K562 (cell line): ENCODE data around the gene TBRG4. TPM values are rescaled to one million over a fixed set of nuclear protein-coding genes. Genes with fewer than 3 reads are reported as not detected.

Experiments used
- ATAC-seq: fragments of 200-7000 bp; cut with Tn5 transposase; 3 replicates; pipeline ENCODE4 v1.9.1; 2020; ENCODE audit warnings: moderate library complexity
- BruUV-seq: library from RNA; stranded (reverse); fragments of 400-500 nt; replicated peaks from 2 replicates; lab custom pipeline; 2021; lab: Mats Ljungman, UMichigan
- CTCF ChIA-PET: fragments of 300-600 bp; formaldehyde crosslinking; extraction: SDS; loops from one replicate; lab custom pipeline; 2021; ENCODE audit warnings: low intra/inter-chr PET ratio; lab: Yijun Ruan, JAX
- POLR2A ChIA-PET: fragments of 300-600, 350-650 bp; sonication (Branson Sonifier 250); formaldehyde crosslinking; extraction: SDS; loops from one replicate; lab custom pipeline; 2021; ENCODE audit warnings: antibody characterized with exemption, inconsistent platforms; lab: Yijun Ruan, JAX
- DNase-seq, 4 experiments: peaks; one replicate each; pipeline versions ENCODE4 v3.0.0 to v3.0.0-alpha.2; 2011 to 2018; ENCODE audit warnings: low spot score in 3 of 4, mixed read lengths in 3 of 4; ENCODE audit errors: extremely low read depth in 1 of 4
- FAIRE-seq: peaks from 2 replicates; lab custom pipeline; 2011; peaks lifted over from hg19 to GRCh38; lab: Jason Lieb, UNC
- H2AFZ ChIP-seq: 2 replicates; pipeline ENCODE4 v1.6.0; 2011; ENCODE audit warnings: low read depth, low read length, control low read depth, inconsistent platforms
- H3K27ac ChIP-seq: fragments of 200-600 bp; 3 replicates; pipeline ENCODE4 v1.8.0; 2011; ENCODE audit warnings: low read depth, mild to moderate bottlenecking, control low read depth, inconsistent platforms, low read length, moderate library complexity, mixed read lengths; ENCODE audit errors: extremely low read depth
- H3K27me3 ChIP-seq, 2 experiments: fragments of 300-600 bp in 1 of 2; 2 replicates in 1 of 2; 3 replicates in 1 of 2; pipeline versions ENCODE4 v1.6.0 to v1.8.0; 2011; ENCODE audit warnings: inconsistent platforms in 2 of 2, low read length in 2 of 2, mild to moderate bottlenecking in 1 of 2, mixed read lengths in 1 of 2, moderate library complexity in 1 of 2; ENCODE audit not compliant: control insufficient read depth in 2 of 2, insufficient read depth in 2 of 2
- H3K36me3 ChIP-seq: fragments of 300-600 bp; 3 replicates; pipeline ENCODE4 v1.8.0; 2011; ENCODE audit warnings: mild to moderate bottlenecking, low read length, inconsistent platforms; ENCODE audit not compliant: control insufficient read depth, insufficient read depth
- H3K4me1 ChIP-seq, 2 experiments: fragments of 200-600 bp in 1 of 2; replicated peaks in 1 of 2; 2 replicates in 1 of 2; 3 replicates in 1 of 2; pipeline versions ENCODE4 v1.5.1 to v1.8.0; 2011; ENCODE audit warnings: inconsistent platforms in 2 of 2, low read length in 2 of 2, mild to moderate bottlenecking in 1 of 2, mixed read lengths in 1 of 2, moderate library complexity in 1 of 2; ENCODE audit not compliant: control insufficient read depth in 2 of 2, insufficient read depth in 2 of 2
- H3K4me2 ChIP-seq: 2 replicates; pipeline ENCODE4 v1.6.1; 2011; ENCODE audit warnings: low read length, control low read depth, inconsistent platforms, mixed read lengths; ENCODE audit not compliant: insufficient read depth
- H3K4me3 ChIP-seq: fragments of 200-600 bp; sonication (generic), shearing (Covaris generic); 2 replicates; pipeline ENCODE4 v1.5.1; 2016; ENCODE audit warnings: control low read depth, inconsistent platforms
- H3K79me2 ChIP-seq: fragments of 200-600 bp; 3 replicates; pipeline ENCODE4 v1.8.0; 2011; ENCODE audit warnings: low read length, inconsistent platforms; ENCODE audit not compliant: control insufficient read depth, insufficient read depth
- H3K9ac ChIP-seq, 2 experiments: 2 replicates each; pipeline versions ENCODE4 v1.6.0 to v1.6.1; 2011; ENCODE audit warnings: low read depth in 2 of 2, low read length in 2 of 2, control low read depth in 1 of 2, inconsistent platforms in 1 of 2, mild to moderate bottlenecking in 1 of 2, mixed read lengths in 1 of 2; ENCODE audit not compliant: insufficient read depth in 1 of 2
- H3K9me1 ChIP-seq: one replicate; pipeline ENCODE4 v1.6.0; 2011; ENCODE audit warnings: inconsistent platforms, mild to moderate bottlenecking, low read length, moderate library complexity; ENCODE audit not compliant: control insufficient read depth, insufficient read depth
- H3K9me3 ChIP-seq: replicated peaks from 2 replicates; pipeline ENCODE4 v1.5.1; 2011; ENCODE audit warnings: low read depth, low read length, inconsistent platforms; ENCODE audit not compliant: control insufficient read depth, insufficient read depth
- H4K20me1 ChIP-seq: replicated peaks from 2 replicates; pipeline ENCODE4 v1.6.1; 2011; ENCODE audit warnings: low read length, inconsistent platforms, mixed read lengths; ENCODE audit not compliant: control insufficient read depth, insufficient read depth
- ELK3 ChIP-seq: fragments of 450-650 bp; formaldehyde crosslinking; IDR thresholded peaks from 2 replicates; pipeline ENCODE4 v1.4.0; 2020; ENCODE audit warnings: mild to moderate bottlenecking
- HNRNPH1 ChIP-seq: fragments of 200-400 bp; formaldehyde crosslinking; optimal IDR thresholded peaks from 2 replicates; pipeline ENCODE3; 2017; ENCODE audit warnings: low read depth, mild to moderate bottlenecking, low read length, moderate library complexity
- KAT8 ChIP-seq: fragments of 450-650 bp; IDR thresholded peaks from 2 replicates; pipeline ENCODE4 v1.6.1; 2016; ENCODE audit warnings: low read depth, mild to moderate bottlenecking
- KLF1 ChIP-seq: fragments of 450-650 bp; IDR thresholded peaks from 2 replicates; pipeline ENCODE4 v1.6.1; 2016; ENCODE audit warnings: missing genetic modification characterization, missing compliant biosample characterization
- PBX2 ChIP-seq, 2 experiments: IDR thresholded peaks in 1 of 2; conservative IDR thresholded peaks in 1 of 2; 2 replicates each; pipeline ENCODE4 v1.6.1; 2016; ENCODE audit warnings: low read depth in 2 of 2, mild to moderate bottlenecking in 1 of 2, missing compliant biosample characterization in 1 of 2, missing genetic modification characterization in 1 of 2, moderate library complexity in 1 of 2
- PHB2 ChIP-seq: fragments of 450-650 bp; IDR thresholded peaks from 2 replicates; pipeline ENCODE4 v1.6.1; 2017; ENCODE audit warnings: low read depth
- RBM14 ChIP-seq: fragments of 200-400 bp; formaldehyde crosslinking; IDR thresholded peaks from 2 replicates; pipeline ENCODE4 v1.6.1; 2018; ENCODE audit warnings: low read depth, mild to moderate bottlenecking, low read length, moderate library complexity, borderline replicate concordance; ENCODE audit not compliant: insufficient read depth
- SMARCB1 ChIP-seq: IDR thresholded peaks from 2 replicates; pipeline ENCODE4 v1.6.1; 2011; ENCODE audit warnings: improper control_type of control experiment, low read depth; ENCODE audit not compliant: insufficient read length
- STAT6 ChIP-seq: sonication (generic); formaldehyde crosslinking; IDR thresholded peaks from 2 replicates; pipeline ENCODE4 v1.8.1; 2023; ENCODE audit warnings: mild to moderate bottlenecking, missing genetic modification reagents
- ZFP1 ChIP-seq: fragments of 450-650 bp; formaldehyde crosslinking; IDR thresholded peaks from 2 replicates; pipeline ENCODE4 v1.4.0; 2020; ENCODE audit warnings: mild to moderate bottlenecking, mixed read lengths
- ZNF395 ChIP-seq: fragments of 200-800 bp; sonication (Bioruptor generic); IDR thresholded peaks from 2 replicates; pipeline ENCODE4 v1.6.1; 2017; ENCODE audit warnings: missing genetic modification characterization, missing compliant biosample characterization
- ZNF77 ChIP-seq: fragments of 250-450 bp; sonication (Bioruptor Pico); IDR thresholded peaks from 2 replicates; pipeline ENCODE4 v1.5.0; 2020
- WGBS: fragments of 100-300 bp; shearing (Covaris generic); methylation state at CpG from one replicate; pipeline ENCODE4 v1.1.6; 2016; ENCODE audit warnings: low coverage, mixed read lengths; ENCODE audit not compliant: insufficient coverage; ENCODE audit errors: missing lambda C conversion rate; 5-methylcytosine and 5-hydroxymethylcytosine counted together
- in situ Hi-C: fragments of 300-500 bp; cut with MboI; formaldehyde crosslinking; loops from 4 replicates; pipeline ENCODE4 v1.15.0; 2018; ENCODE audit warnings: inconsistent platforms, mixed read lengths
- intact Hi-C: fragments of 100-400 bp; cut with micrococcal nuclease; formaldehyde crosslinking; loops from 2 replicates; pipeline ENCODE4 v1.14.2; 2022
- polyA plus RNA-seq, 8 experiments: library from polyadenylated mRNA; depleted of rRNA in 4 of 8; stranded (reverse) in 5 of 8; unstranded in 3 of 8; fragments of >200 nt; fragmentation: Nextera tagmentation in 2 of 8; fragmentation: Illumina TruSeq in 1 of 8; extraction: Ambion mirVana in 2 of 8; extraction: Trizol in 1 of 8; gene quantifications; 2 replicates each; pipeline versions ENCODE4 v1.2.1 to v1.2.3, GENCODE V29; 2011 to 2014; ENCODE audit warnings: inconsistent platforms in 1 of 8, missing spikeins in 1 of 8
- total RNA-seq, 7 experiments: library from RNA; depleted of rRNA in 6 of 7; stranded (reverse); fragments of >200 nt in 6 of 7; fragmentation: Illumina TruSeq in 2 of 7; extraction: Trizol in 2 of 7; gene quantifications; 2 replicates each; pipeline versions ENCODE4 v1.2.1 to v1.2.3, GENCODE V29; 2011 to 2021; ENCODE audit warnings: low replicate concordance in 1 of 7

Gene TBRG4
- total and polyA plus RNA-seq, 9 of the 15 experiments (the other 6 are each of a cell fraction or from before 2014, with no cell fraction given), result 11.2 to 322 (median 216) TPM

GRCh38 chr7:45151967-45152366 lies 40.5 kb upstream of the TBRG4 start:
- FAIRE-seq (no peak), ATAC-seq (no peak), DNase-seq (no peak)
- peaks cover 4 to 6% of the 10 kb centered on the region in 2 experiments; a peak in 2 of 5 replicates for H3K4me1 ChIP-seq
- no peaks in the 10 kb centered on the region for H3K9me1 ChIP-seq
- no peaks in the 10 kb centered on the region for H4K20me1 ChIP-seq
- H3K79me2 ChIP-seq, result no peaks in the 10 kb centered on the region
- peaks cover 10 to 28% of the 10 kb centered on the region in 2 experiments; a peak in 4 of 5 replicates for H3K27me3 ChIP-seq
- no peak overlapping the region for H2AFZ ChIP-seq
- intact Hi-C loops, result loop anchor here (5.0 kb wide), 1 partner anchor 700 kb away; no protein-coding TSS in a partner anchor
- H3K4me2 ChIP-seq, result no peak overlapping the region
- WGBS, result 4% methylated on average over 3 of the region's 3 CpGs
- no peak for TF ChIP-seq HNRNPH1
- TF ChIP-seq ELK3 (CRISPR knock-in tag), result no peak
- no peak for TF ChIP-seq PHB2
- no peak for TF ChIP-seq STAT6 (CRISPR knock-in tag)
- no peak for TF ChIP-seq SMARCB1
- TF ChIP-seq RBM14, result no peak
- TF ChIP-seq ZNF77, result no peak
- TF ChIP-seq ZNF395, result no peak
- no peak for TF ChIP-seq ZFP1 (CRISPR knock-in tag)
- TF ChIP-seq PBX2 (CRISPR knock-in tag; IDR thresholded peaks at IDR 0.05; ENCODE audit: low read depth), result no peak
- no peak for TF ChIP-seq PBX2 (tag; conservative IDR thresholded peaks at IDR 0.05; ENCODE audit: low read depth)
- no peak for TF ChIP-seq KLF1 (tag)
- no peak for TF ChIP-seq KAT8
- in situ Hi-C loops, result loop anchor here (5.0 to 25.0 kb wide), 2 partner anchors 110 to 710 kb away; partner anchors contain the start of gene CCDC201
- ChIA-PET CTCF (no interaction called here), POLR2A (interaction anchor here (1.2 kb wide), 1 partner anchor 23 kb away, joined by 3 read pairs; no protein-coding TSS in a partner anchor)
- H3K4me3 ChIP-seq, result no peak overlapping the region
- H3K9me3 ChIP-seq, result no peaks in the 10 kb centered on the region
- no peaks in the 10 kb centered on the region for H3K36me3 ChIP-seq
- no peak overlapping the region for H3K27ac ChIP-seq
- no peak overlapping the region for H3K9ac ChIP-seq
- no TSS peak for BruUV-seq
